ENCODE results near the gene EPHA1. TPM values are rescaled to one million over a fixed set of nuclear protein-coding genes. Genes with fewer than 3 reads are reported as not detected.
A peak's percentile ranks its signal among the peaks of the same experiment; 100 is the strongest.

Gene EPHA1
- total RNA-seq, 1 experiment from 2014 or later, result not detected

DNA sequence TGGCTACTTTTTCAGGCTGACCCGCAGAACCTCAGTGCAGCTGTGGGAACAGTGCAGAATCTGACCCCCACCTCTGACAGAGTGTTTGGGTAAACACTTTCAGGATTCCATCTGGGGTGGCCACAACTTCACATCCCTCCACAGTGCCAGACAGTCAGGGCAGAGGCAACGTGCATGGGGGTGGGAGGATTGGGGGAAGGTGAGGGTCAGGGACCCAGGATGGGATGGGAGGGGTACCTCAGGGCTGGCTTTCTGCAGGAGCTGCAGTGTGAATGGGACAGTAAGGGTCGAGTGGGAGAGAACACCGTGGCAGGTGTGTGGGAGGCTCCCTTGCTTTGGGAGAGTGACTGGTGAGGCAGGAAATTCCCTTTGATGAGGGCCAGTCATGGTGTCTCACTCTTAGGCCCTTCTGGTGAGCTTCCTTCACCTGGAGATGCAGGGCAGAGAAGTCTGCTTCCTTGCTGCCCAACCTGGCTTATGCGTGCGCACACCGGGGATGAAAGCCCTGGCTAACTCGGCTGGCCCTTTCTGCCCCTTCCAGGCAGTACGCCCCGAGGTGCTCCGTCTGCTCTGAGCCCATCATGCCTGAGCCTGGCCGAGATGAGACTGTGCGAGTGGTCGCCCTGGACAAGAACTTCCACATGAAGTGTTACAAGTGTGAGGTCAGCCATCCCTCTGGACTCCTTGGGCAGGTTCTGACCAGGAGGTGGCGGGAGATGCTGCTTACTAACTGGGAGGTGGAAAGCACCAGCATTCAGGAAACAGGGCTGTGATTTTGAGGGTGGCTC is 19.1 kb downstream of the EPHA1 start:
- DNase-seq (ENCODE audit: low read depth), result no peak

DNA sequence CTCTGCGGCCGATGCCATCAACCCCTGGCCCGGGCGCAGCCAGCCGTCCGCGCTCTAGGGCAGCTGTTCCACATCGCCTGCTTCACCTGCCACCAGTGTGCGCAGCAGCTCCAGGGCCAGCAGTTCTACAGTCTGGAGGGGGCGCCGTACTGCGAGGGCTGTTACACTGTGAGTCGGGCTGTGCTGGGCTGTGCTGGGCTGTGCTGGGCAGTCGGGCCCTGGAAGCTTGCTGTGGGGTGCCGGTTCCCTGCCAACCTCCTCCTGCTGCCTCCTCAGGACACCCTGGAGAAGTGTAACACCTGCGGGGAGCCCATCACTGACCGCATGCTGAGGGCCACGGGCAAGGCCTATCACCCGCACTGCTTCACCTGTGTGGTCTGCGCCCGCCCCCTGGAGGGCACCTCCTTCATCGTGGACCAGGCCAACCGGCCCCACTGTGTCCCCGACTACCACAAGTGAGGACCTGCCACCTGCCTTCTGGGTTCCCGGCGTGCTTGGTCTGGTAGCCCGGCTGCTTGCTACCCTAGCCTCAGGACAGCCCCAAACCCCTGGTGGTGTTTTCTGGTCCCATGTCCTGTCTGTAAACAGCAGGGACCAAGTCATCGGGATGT is 20.1 kb downstream of the EPHA1 start:
- no peak for DNase-seq (ENCODE audit: low read depth)

DNA sequence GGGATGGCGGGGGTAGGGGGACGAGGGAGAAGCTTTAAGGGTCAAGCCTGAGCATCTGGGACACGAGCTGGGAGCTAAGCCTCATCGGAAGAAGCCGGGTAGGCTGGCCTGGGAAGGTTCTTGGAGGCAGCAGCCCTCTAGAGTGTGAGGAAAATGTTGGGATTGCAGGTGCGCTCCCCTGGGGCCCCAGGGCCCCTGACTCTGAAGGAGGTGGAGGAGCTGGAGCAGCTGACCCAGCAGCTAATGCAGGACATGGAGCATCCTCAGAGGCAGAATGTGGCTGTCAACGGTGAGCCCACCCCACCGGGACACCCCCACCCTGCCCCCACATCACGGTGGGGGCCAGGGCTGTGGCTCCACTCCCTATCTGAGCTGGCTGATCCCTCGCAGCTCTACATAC is 20.6 kb downstream of the EPHA1 start:
- DNase-seq (ENCODE audit: low read depth), result no peak

DNA sequence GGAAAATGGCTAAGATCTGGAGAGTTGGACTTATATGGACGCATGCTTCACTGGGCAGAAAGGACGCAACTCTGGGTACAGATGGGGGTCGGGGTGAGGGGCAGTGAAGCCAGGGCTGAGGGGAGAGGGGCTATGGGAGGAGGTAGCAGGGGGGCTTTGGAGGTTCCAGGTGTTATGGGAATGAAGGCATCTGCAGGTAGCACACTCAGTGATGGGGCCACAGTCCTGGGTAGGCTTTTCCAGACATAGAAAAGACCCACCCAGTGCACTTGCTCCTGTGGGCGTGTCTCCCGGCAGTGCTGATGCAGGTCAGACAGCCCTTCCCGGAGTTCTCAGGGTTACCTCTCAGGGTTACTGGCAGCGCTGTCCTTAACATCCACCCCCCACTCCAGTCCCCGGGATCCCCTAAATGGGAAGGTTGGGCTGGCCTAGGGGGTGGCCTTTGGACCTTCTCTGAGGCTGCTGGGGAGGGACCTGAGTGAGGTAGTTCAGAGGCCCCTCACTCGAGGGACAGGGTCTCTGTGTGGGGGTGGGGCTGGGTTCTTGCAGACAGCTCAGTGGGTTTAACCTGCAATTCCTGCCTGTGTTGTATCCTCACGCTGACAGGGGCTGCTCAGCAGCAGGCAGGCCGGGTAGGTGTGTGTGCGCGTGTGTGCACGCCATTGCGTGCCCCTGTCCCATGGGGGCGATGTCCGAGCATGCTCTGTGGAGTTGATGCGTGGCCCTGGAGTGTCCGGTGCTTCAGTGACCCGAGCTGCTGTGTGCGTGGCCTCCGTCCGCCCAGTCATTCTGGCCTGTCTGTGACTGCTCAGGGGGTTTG is 21.3 kb downstream of the EPHA1 start:
- DNase-seq (ENCODE audit: low read depth), result no peak

DNA sequence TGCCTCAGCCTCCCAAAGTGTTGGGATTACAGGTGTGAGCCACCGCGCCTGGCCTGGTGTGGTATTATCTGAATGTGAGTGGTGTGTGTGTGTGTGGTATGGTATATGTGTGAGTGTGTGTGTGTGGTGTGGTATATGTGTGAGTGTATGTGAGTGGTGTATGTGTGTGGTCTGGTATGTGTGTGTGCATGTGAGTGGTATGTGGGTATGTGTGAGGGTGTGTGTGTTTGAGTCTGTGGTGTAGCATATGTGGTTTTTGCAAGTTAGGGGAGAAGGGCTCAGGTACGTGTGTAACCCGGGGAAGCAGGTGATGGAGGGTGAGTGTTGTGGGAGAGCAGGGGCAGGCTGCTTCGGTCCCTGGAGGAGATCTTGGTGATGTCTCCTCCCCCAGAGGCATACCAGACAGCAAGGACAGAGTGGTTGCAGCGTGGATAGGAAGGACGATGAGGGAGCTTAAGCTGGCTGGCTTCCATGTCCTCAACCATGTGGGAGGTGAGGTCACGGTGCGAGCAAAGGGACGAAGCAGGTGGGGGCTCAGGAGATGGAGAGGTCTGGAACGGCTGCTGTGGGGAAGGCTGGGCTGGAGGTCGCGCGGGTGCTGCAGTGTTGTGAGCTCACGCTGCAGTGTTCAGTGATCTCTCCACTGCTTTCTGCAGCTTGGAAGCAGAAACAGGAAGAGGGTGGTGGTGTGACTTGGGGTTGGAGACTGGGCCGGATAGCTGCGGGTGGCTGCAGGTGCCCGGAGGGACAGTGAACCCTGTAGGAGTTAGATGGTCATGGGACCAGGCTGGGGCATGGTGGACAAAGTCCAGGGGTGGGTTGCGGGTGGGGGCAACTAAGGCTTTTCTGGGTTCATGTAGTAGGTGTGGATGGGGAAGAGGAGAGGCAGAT is 22.5 kb downstream of the EPHA1 start:
- DNase-seq (ENCODE audit: low read depth), result no peak

DNA sequence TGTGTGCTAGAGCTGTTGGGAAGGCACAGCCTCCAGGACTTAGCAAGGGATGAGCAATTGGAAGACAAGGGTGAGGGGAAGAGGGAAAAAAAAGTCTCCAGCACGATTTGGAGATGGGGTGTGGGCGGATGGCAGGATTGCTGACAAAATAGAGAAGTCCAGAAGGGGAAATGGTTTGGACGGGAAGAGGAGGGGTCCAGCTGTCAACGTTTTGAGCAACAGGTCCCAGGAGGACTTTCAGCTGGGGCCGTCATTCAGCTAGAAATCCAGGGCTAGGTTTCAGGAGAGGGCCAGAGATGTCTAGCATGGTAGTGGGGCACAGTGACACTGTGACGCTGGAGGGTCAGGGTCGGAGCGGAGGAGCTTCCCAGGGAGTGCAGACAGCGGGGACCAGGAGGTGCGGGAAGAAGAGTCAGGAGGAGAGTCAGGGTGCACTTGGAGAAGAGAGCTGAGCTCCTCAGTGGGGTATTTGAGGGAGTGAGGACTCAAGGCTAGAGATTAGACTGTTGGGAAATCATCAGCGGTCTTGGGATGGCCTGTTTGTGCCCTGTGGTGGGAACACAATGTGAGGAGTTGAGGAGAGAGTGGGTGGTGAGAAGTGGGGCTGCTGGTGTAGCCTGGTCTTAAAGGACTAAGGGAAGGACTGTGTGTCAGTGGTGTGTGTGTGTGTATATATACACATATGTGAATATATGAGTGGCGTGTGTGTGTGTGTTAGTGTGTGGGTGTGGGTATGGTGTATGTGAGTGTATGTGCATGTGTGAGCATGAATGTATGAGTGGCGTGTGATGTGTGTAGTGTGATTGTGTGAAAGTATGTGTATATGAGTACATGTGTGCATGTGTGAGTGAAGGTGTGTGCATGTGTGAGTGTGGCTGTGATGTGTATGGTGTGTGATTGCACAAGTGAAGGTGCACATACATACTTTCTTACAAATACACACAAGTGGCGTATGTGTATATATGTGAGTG is 23.7 kb downstream of the EPHA1 start:
- peak; percentile 74 for DNase-seq (ENCODE audit: low read depth)

DNA sequence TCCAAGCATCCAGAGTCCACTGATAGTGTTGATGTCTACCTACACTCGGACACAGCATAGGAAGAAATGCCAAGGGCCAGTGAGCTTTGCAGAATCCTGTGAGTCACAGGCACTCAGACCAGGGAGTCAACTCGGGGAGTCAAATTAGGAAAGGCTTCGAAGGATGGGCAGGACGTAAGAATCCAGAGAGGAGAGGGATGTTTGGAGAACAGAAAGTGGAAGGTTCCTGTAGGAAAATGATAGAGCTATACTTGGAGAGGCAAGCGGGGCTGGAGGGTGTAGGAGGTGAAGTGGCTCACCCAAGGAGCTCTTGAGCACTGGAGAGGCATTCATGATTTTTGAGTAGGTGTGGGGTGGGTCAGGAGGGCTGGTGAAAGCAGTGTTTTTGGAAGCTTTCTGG is 24.5 kb downstream of the EPHA1 start:
- peak; percentile 78 for DNase-seq (ENCODE audit: low read depth)

DNA sequence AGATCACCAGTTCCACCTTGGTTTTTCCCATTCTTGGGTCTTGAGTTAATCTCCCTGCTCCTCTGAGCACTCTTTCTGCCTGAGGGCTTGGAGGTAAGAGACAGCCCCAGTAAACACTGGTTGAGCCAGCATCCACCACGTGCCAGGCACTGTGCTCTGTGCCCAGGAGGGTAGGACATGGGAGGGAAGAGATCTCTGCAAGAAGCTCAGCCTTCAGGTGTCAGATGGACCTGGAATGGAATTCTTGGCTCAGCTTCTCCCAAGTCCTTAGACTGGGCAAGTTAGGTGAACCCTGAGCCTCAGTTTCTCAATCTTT is 25.1 kb downstream of the EPHA1 start:
- no peak for DNase-seq (ENCODE audit: low read depth)

DNA sequence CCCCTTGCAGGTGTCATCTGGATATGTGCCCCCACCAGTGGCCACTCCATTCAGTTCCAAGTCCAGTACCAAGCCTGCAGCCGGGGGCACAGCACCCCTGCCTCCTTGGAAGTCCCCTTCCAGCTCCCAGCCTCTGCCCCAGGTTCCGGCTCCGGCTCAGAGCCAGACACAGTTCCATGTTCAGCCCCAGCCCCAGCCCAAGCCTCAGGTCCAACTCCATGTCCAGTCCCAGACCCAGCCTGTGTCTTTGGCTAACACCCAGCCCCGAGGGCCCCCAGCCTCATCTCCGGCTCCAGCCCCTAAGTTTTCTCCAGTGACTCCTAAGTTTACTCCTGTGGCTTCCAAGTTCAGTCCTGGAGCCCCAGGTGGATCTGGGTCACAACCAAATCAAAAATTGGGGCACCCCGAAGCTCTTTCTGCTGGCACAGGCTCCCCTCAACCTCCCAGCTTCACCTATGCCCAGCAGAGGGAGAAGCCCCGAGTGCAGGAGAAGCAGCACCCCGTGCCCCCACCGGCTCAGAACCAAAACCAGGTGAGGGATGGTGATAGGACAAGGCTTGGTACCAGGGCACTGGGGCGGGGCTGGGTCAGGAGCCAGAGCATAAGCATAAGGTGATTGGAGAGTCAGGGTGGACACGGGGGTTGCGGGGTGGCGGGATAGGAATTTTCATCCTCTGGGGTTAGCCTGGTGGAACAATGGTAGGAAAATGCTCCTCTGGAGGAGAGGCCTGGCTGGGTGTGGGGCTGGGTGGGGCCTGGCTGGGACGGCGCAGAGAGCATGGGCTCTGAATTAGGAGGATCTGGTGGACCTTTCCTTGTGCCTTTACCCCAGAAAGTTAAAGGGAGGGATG is 25.6 kb downstream of the EPHA1 start:
- DNase-seq (ENCODE audit: low read depth), result no peak

DNA sequence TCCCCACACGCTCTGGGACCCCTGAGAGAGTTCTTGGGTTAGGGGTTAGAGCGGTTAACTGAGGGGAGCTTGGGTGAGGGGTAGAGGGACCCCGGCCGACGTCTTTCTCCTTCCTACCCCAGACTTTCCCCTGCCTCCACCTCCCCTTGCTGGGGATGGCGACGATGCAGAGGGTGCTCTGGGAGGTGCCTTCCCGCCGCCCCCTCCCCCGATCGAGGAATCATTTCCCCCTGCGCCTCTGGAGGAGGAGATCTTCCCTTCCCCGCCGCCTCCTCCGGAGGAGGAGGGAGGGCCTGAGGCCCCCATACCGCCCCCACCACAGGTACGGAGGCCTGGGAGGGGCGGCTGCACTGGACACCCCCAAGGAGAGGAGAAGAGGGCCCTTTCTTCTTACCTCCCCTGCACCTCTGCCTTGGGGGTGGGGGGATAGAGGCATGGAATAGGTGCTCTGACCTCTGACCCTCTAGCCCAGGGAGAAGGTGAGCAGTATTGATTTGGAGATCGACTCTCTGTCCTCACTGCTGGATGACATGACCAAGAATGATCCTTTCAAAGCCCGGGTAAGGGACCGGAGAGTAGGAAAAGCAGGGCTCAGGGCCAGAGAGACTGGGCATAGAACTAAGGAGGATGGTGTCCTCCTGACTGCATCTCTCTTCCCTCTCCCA is 26.4 kb downstream of the EPHA1 start:
- no peak for DNase-seq (ENCODE audit: low read depth)

DNA sequence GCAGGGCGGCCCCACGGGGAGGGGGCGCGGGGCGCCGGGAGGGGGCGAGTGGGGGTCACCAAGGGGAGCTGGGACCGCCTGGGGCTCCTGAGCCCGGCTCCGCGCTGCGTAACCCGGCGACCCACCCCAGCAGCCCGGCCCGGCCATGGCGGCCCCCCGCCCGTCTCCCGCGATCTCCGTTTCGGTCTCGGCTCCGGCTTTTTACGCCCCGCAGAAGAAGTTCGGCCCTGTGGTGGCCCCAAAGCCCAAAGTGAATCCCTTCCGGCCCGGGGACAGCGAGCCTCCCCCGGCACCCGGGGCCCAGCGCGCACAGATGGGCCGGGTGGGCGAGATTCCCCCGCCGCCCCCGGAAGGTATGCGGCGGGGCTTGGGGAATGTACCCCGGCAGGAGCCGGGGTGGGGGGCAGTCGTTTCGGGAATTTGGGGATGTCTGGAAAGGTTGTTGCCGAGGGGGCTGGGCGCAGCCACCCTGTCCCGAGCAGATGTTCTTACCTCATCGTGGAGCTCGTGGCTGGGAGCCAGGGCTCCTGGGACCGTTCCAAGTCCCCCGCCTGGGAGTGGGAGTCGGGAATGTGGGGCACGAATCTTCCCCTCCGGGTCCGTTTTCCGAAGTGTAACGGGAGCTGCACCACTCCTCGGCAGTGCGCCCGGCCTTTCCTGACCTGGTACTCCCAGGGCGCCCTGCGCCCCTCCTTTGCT is 27.1 kb downstream of the EPHA1 start:
- peak; percentile 73 for DNase-seq (ENCODE audit: low read depth)

DNA sequence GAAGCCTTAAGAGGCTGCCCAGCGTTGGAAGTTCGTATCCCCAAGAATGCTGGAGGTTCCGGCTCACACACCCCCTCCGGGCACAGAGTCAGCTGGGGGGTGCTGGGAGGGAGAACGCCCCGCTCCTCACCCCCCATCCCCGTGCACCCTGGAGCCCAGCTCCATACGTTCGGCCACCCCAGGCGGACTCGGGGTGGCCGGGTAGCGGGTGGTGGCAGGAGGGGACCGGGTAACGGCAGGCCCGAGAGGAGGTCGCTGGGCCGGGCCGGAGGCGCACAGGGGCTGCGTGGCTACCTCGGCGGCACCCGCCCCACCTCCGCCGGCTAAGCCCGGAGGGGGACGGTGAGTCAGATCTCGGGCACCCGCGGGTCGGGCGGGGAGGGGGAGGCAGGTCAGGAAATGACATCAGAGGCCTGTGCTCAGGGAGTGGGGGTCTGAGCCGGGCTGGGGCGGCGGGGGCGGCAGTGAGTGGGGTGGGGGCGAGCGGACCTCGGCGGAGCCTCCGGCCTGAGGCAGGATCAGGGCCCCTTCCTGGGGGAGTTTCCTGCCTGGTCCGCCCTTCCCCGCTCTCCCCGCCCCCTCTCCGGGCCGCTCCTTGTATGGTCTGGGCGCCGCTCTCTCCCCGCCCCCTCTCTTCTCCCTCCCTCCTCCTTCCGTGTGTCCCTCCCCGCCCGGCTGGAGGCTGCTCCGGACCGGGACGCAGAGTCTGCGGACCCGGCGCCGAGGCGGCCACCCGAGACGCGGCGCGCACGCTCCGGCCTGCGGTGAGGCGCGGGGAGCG is 27.8 kb downstream of the EPHA1 start, which contains the start of gene ZYX:
ZYX (plus strand) TSS at position 700 of the 781 bp plus-strand sequence. CDS start 227 bp downstream, outside the sequence.
- peak; percentile 95 for DNase-seq (ENCODE audit: low read depth)

DNA sequence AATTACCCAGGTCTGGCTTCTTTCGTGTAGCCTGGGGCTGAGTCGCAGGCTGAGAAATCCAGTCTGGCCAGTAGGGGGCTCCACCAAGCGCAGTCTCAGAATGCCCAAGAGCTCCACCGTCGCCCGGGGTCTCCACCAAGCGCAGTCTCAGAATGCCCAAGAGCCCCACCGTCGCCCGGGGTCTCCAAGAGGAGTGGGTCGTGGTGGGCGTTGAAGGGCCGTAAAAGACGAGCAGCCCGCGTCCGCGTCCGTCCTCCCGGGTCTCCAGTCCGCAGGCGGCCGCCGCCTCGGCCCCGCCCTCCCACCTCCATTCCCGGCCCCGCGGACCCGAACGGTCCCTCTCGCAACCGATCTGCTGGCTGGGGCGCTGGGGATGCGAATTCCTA is 28.4 kb downstream of the EPHA1 start:
- DNase-seq (ENCODE audit: low read depth), result peak; percentile 87

DNA sequence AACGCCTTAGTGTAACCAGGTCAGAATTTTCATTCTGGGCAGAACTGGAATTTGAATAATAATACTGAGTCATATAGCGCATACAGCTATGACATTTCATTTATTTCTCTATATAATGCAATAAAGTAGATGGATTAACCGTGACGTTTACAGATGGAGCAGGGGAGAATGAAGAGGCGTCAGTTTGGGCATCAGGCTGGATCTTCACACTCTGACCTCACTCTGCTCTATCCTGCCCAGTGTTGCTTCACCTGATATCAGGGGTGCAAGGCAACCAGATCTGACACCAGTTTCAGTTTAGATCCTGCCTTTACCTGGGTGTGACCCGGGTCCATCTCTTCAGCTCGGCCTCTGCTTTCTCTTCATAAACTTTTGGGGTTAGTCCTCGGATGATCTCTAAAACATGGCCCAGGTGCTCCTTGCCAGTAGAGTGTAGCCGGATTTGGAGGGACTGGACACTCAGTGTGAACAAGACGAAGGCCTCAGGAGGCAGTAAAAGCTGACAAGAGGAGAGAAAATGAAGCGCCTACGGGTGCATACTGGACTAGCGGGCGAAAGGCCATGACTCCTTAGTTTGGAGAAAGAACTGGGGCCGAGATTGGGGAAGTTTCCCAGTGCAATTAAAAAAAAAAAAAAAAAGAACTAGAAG is 28.9 kb downstream of the EPHA1 start:
- no peak for DNase-seq (ENCODE audit: low read depth)

DNA sequence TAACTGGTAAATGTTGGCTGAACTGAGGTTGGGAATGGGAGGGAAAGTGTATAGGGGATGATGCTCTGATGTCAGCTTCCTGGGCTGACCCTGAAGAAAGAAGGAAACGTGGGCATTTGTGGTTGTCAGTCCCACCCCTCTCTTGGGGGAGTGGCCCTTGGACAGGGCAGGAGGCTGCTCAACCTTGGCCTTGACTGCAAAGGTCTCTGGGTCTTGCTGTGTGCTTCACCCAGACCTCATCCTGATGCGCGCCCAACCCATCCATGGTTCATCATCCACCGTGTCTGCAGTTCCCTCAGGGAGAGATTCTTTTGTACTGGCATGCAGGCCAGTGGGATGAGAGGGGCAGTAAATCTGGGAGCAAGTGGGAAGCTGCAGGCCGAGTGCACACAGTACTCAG is 32.3 kb downstream of the EPHA1 start:
- DNase-seq (ENCODE audit: low read depth), result no peak

DNA sequence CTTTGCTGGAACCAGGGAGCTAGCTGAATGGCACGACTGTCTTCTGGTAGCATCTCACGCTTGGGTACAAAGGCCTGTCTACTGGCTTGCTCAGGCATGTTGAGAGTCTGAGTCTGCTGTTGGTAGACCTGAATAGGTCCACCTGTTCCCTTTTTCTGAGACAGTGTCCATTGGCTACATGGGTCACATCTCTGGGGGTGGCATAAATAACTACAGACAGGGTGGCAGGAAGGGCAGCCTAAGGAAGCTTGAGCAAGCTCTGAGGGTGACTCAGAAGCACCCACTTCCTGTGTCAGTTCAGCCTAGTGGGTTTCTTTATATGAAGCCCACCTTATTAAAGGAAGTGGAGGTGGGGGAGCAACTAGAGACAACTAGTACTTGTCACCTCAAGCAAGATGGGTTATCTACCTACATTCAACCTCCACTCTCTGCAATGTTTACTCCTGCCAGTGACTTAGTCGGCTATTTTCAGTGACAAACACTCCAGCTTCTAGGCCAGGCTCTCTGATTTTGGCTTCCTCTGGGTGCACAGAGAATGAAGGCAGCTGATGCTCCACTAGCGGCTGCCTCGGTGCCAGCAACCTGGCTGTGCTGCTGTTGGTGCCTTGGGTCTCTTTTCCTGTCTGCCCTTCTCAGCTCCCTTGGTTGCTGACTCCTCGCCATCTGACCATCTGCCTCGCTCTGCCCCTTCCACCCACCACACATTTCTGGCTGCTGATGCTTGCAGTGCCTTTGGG is 33.2 kb downstream of the EPHA1 start:
- peak; percentile 57 for DNase-seq (ENCODE audit: low read depth)
